ENCODE data around the gene CAMTA1.

Gene CAMTA1

DNA sequence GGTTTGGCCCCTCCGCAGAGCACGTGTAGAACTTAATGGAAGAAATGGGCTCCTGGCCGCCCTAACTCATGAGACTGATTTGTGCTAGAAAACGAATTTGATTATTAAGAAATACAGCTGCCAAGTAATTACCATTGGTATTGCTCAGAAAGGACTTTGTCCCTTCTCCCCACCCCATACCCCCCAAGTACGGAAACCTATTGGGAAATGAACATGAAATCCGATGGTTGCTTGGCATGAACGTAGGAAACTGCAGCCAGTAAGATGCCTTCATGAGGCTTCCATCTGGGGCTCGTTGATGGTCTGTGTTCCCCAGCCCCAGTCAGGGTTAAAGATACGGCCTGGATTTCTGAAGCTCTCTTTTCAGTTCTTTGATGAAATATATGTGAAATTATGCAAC, 1020.2 kb downstream of the CAMTA1 start:
- no peak for TF ChIP-seq EZH2phosphoT487 (IDR thresholded peaks at IDR 0.05; ENCODE audit: low read length)
- no peak for TF ChIP-seq CTCF (IDR thresholded peaks at IDR 0.05; ENCODE audit: low read length)
- no peak for TF ChIP-seq EZH2 (optimal IDR thresholded peaks at IDR 0.05; ENCODE audit: low read depth, low read length)
- H3K36me3 ChIP-seq (replicated peaks; ENCODE audit: insufficient read depth, low read length): no peaks in the 10 kb centered on the region
- no peaks in the 10 kb centered on the region for H3F3A ChIP-seq (ENCODE audit: insufficient read depth, low read length)
- H4K20me1 ChIP-seq (ENCODE audit: insufficient read depth, low read length): no peaks in the 10 kb centered on the region
- H3K4me1 ChIP-seq (ENCODE audit: low read length): no peaks in the 10 kb centered on the region
- no peak overlapping the region for H2AFZ ChIP-seq (ENCODE audit: low read length)
- H3K4me2 ChIP-seq (ENCODE audit: low read depth, low read length): no peak overlapping the region
- H3K79me2 ChIP-seq (ENCODE audit: low read length): no peaks in the 10 kb centered on the region
- H3K9me2 ChIP-seq (replicated peaks; ENCODE audit: insufficient read depth, low read length): no peaks in the 10 kb centered on the region
- H3K9ac ChIP-seq (ENCODE audit: low read length): no peak overlapping the region
- DNase-seq: no peak
- 0 out of 2 replicates have a peak, but pooled peaks cover 3% of the 10 kb centered on the region for H3K27me3 ChIP-seq (replicated peaks; ENCODE audit: insufficient read depth, low read length)
- H3K27ac ChIP-seq (ENCODE audit: low read length): no peak overlapping the region
- no peak overlapping the region for H3K4me3 ChIP-seq (ENCODE audit: low read length)
- H3K9me3 ChIP-seq (replicated peaks; ENCODE audit: insufficient read depth, low read length): no peaks in the 10 kb centered on the region

GRCh38 chr1:7808253-7808844, 1023.1 kb downstream of the CAMTA1 start:
- Histone ChIP-seq H3K4me3 (ENCODE audit: low read length) (no peak overlapping the region), H3K79me2 (ENCODE audit: low read length) (no peaks in the 10 kb centered on the region), H3K9me3 (replicated peaks; ENCODE audit: insufficient read depth, low read length) (no peaks in the 10 kb centered on the region), H2AFZ (ENCODE audit: low read length) (no peak overlapping the region), H3K27me3 (replicated peaks; ENCODE audit: insufficient read depth, low read length) (0 out of 2 replicates have a peak, but pooled peaks cover 3% of the 10 kb centered on the region), H3F3A (ENCODE audit: insufficient read depth, low read length) (no peaks in the 10 kb centered on the region), H3K4me1 (ENCODE audit: low read length) (no peaks in the 10 kb centered on the region), H3K27ac (ENCODE audit: low read length) (no peak overlapping the region), H4K20me1 (ENCODE audit: insufficient read depth, low read length) (no peaks in the 10 kb centered on the region), H3K9ac (ENCODE audit: low read length) (no peak overlapping the region), H3K4me2 (ENCODE audit: low read depth, low read length) (no peak overlapping the region), H3K9me2 (replicated peaks; ENCODE audit: insufficient read depth, low read length) (no peaks in the 10 kb centered on the region), H3K36me3 (replicated peaks; ENCODE audit: insufficient read depth, low read length) (no peaks in the 10 kb centered on the region)
- TF ChIP-seq CTCF (IDR thresholded peaks at IDR 0.05; ENCODE audit: low read length): peak; percentile 64
- no peak for TF ChIP-seq EZH2phosphoT487 (IDR thresholded peaks at IDR 0.05; ENCODE audit: low read length)
- peak; percentile 59 for DNase-seq

GRCh38 chr1:7809742-7810141, 1024.5 kb downstream of the CAMTA1 start:
- H2AFZ ChIP-seq (ENCODE audit: low read length): no peak overlapping the region
- H3K9me2 ChIP-seq (replicated peaks; ENCODE audit: insufficient read depth, low read length): no peaks in the 10 kb centered on the region
- no peak overlapping the region for H3K4me3 ChIP-seq (ENCODE audit: low read length)
- no peak overlapping the region for H3K9ac ChIP-seq (ENCODE audit: low read length)
- no peaks in the 10 kb centered on the region for H3K9me3 ChIP-seq (replicated peaks; ENCODE audit: insufficient read depth, low read length)
- H3K79me2 ChIP-seq (ENCODE audit: low read length): no peaks in the 10 kb centered on the region
- TF ChIP-seq EZH2phosphoT487 (IDR thresholded peaks at IDR 0.05; ENCODE audit: low read length) (no peak), EZH2 (optimal IDR thresholded peaks at IDR 0.05; ENCODE audit: low read depth, low read length) (no peak), CTCF (IDR thresholded peaks at IDR 0.05; ENCODE audit: low read length) (no peak)
- no peaks in the 10 kb centered on the region for H3K36me3 ChIP-seq (replicated peaks; ENCODE audit: insufficient read depth, low read length)
- H3F3A ChIP-seq (ENCODE audit: insufficient read depth, low read length): no peaks in the 10 kb centered on the region
- 0 out of 2 replicates have a peak, but pooled peaks cover 3% of the 10 kb centered on the region for H3K27me3 ChIP-seq (replicated peaks; ENCODE audit: insufficient read depth, low read length)
- H3K4me2 ChIP-seq (ENCODE audit: low read depth, low read length): no peak overlapping the region
- no peak overlapping the region for H3K27ac ChIP-seq (ENCODE audit: low read length)
- H3K4me1 ChIP-seq (ENCODE audit: low read length): no peaks in the 10 kb centered on the region
- no peak for DNase-seq
- H4K20me1 ChIP-seq (ENCODE audit: insufficient read depth, low read length): no peaks in the 10 kb centered on the region
